DOHH2 (cell line): ENCODE results near the gene MARK4.

Experiments
- H3F3A ChIP-seq: fragments of 200-600 bp; sonication (generic), shearing (Covaris generic); 2 replicates; pipeline ENCODE4 v1.6.0; 2016; ENCODE audit warnings: antibody characterized with exemption, mild to moderate bottlenecking; ENCODE audit not compliant: control insufficient read depth, insufficient read depth
- H3K27ac ChIP-seq: fragments of 200-600 bp; sonication (generic); 2 replicates; pipeline ENCODE4 v1.5.1; 2014; ENCODE audit warnings: low read depth, mild to moderate bottlenecking, low read length, moderate library complexity
- H3K27me3 ChIP-seq: fragments of 200-600 bp; sonication (generic); 2 replicates; pipeline ENCODE4 v1.6.1; 2014; ENCODE audit warnings: mild to moderate bottlenecking, low read length, mixed read lengths; ENCODE audit not compliant: control insufficient read depth
- H3K36me3 ChIP-seq: fragments of 200-600 bp; sonication (generic); 2 replicates; pipeline ENCODE4 v1.6.1; 2014; ENCODE audit warnings: mild to moderate bottlenecking, low read length, moderate library complexity, mixed read lengths; ENCODE audit not compliant: control insufficient read depth
- H3K4me1 ChIP-seq: fragments of 200-600 bp; sonication (generic); 2 replicates; pipeline ENCODE4 v1.6.1; 2014; ENCODE audit warnings: mild to moderate bottlenecking, low read length, mixed read lengths; ENCODE audit not compliant: control insufficient read depth
- H3K4me2 ChIP-seq: fragments of 200-600 bp; sonication (generic); 2 replicates; pipeline ENCODE4 v1.6.0; 2014; ENCODE audit warnings: mild to moderate bottlenecking, low read length, moderate library complexity
- H3K4me3 ChIP-seq: fragments of 200-600 bp; sonication (generic); 2 replicates; pipeline ENCODE4 v1.5.1; 2014; ENCODE audit warnings: mild to moderate bottlenecking, low read length, mixed read lengths
- H3K79me2 ChIP-seq: fragments of 200-600 bp; sonication (generic); 2 replicates; pipeline ENCODE4 v1.6.1; 2014; ENCODE audit warnings: mild to moderate bottlenecking, low read length, mixed read lengths; ENCODE audit not compliant: control insufficient read depth
- H3K9me2 ChIP-seq: fragments of 200-600 bp; sonication (generic); replicated peaks from 2 replicates; pipeline ENCODE4 v1.6.1; 2014; ENCODE audit warnings: mild to moderate bottlenecking, low read length, mixed read lengths; ENCODE audit not compliant: control insufficient read depth
- H3K9me3 ChIP-seq: fragments of 200-600 bp; sonication (generic); 2 replicates; pipeline ENCODE4 v1.6.1; 2014; ENCODE audit warnings: antibody characterized with exemption, low read length, mixed read lengths; ENCODE audit not compliant: control insufficient read depth, insufficient read depth
- H4K20me1 ChIP-seq: fragments of 200-600 bp; sonication (generic); 2 replicates; pipeline ENCODE4 v1.6.0; 2014; ENCODE audit warnings: low read depth, mild to moderate bottlenecking, antibody characterized with exemption, low read length, moderate library complexity; ENCODE audit not compliant: control insufficient read depth, insufficient read depth
- EZH2phosphoT487 ChIP-seq: fragments of 200-600 bp; sonication (generic); IDR thresholded peaks from 2 replicates; pipeline ENCODE4 v1.6.1; 2017; ENCODE audit warnings: borderline replicate concordance, mild to moderate bottlenecking, antibody characterized with exemption, low read length, moderate library complexity, mixed read lengths
- TF ChIP-seq, protein P1 (sequence below): fragments of 200-600 bp; sonication (generic); IDR thresholded peaks from one replicate; pipeline ENCODE4 v1.5.1; 2014; ENCODE audit warnings: antibody characterized with exemption, mild to moderate bottlenecking, low read depth, low read length; ENCODE audit not compliant: poor library complexity, severe bottlenecking

MARK4 gene

DNA sequence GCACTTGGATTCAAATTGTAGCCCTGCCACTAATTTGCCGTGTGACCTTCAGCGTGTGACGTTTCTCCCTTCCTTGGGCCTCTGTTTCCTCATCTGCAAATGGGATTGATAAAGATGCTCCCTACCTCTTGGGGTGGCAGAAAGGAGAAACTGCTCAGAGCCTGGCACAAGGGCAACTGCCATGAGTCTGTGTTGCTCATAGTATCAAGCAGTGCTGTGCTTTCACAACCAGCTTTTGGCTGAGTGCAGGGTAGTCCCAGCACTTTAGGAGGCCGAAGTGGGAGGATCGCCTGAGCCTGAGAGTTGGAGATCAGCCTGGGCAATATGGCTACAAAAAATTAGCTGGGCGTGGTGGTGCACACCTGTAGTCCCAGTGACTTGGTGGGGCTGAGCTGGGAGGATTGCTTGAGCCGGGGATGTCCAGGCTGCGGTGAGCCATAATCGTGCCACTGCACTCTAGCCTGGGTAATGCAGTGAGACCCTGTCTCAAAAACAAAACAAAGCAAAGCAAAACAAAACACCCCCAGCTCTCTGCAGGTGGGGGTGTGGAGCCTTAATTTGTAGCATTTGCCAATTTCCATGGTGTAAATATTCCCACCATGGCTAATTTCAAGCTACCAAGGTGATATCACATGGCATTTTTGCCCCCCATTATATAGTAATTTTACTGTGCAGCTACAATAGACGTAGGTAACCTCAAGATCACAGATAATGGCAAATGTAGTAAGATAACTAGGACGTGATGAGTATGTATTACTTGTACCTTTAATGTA lies 1.6 kb upstream of the MARK4 start:
- H3K79me2 ChIP-seq = peaks cover 10% of the 10 kb centered on the region; the same call in 1 of the 2 replicates
- H3K4me1 ChIP-seq = peaks cover 25% of the 10 kb centered on the region
- H3K27ac ChIP-seq = no peak overlapping the region
- no peak overlapping the region; the same call in 1 of the 2 replicates for H3K4me2 ChIP-seq
- H3K27me3 ChIP-seq = peaks cover 15% of the 10 kb centered on the region
- no peaks in the 10 kb centered on the region for H3K36me3 ChIP-seq
- H3K9me3 ChIP-seq = no peaks in the 10 kb centered on the region
- no peaks in the 10 kb centered on the region for H3K9me2 ChIP-seq
- H3F3A ChIP-seq = 0 out of 2 replicates have a peak, but pooled peaks cover 3% of the 10 kb centered on the region
- H3K4me3 ChIP-seq = no peak overlapping the region
- H4K20me1 ChIP-seq = no peaks in the 10 kb centered on the region
- TF ChIP-seq, protein P1, sequence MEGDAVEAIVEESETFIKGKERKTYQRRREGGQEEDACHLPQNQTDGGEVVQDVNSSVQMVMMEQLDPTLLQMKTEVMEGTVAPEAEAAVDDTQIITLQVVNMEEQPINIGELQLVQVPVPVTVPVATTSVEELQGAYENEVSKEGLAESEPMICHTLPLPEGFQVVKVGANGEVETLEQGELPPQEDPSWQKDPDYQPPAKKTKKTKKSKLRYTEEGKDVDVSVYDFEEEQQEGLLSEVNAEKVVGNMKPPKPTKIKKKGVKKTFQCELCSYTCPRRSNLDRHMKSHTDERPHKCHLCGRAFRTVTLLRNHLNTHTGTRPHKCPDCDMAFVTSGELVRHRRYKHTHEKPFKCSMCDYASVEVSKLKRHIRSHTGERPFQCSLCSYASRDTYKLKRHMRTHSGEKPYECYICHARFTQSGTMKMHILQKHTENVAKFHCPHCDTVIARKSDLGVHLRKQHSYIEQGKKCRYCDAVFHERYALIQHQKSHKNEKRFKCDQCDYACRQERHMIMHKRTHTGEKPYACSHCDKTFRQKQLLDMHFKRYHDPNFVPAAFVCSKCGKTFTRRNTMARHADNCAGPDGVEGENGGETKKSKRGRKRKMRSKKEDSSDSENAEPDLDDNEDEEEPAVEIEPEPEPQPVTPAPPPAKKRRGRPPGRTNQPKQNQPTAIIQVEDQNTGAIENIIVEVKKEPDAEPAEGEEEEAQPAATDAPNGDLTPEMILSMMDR = no peak
- no peak for TF ChIP-seq EZH2phosphoT487

DNA sequence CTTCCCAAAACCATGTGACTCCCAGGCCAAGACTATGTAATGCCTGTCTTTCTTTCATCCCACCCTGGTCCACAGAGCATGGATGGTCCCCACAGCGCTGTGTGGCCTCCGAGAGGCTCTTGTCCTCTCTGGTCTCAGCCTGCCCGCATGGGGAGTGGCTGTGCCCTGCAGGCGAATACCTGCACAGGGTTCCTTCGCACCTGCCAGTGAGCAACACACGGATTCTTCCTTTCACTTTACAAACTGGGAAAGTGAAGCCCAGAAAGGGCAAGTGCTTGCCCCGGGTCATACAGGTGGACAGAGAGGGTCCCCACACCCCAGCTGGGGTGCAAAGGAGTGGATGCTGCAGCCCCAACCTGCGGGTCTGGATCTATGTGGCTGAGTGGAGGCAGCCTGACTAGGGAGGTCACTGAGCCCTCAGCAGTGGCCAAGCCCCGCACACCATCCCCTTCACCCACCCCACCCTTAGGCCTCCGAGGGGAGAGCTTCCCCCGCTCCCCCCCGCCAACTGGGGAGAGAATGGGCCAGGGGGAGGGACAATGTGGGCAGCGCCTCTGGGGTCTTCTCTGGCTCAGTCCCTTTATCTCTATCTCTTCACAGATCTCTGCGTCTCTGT lies 747 bp upstream of the MARK4 start:
- Histone ChIP-seq H3K9me2 (no peaks in the 10 kb centered on the region), H3K79me2 (peaks cover 10% of the 10 kb centered on the region; the same call in 1 of the 2 replicates), H3K36me3 (no peaks in the 10 kb centered on the region), H3K4me3 (peak overlapping the region; percentile 76), H3K27ac (no peak overlapping the region), H3K4me2 (peak overlapping the region; percentile 88), H3F3A (0 out of 2 replicates have a peak, but pooled peaks cover 3% of the 10 kb centered on the region), H3K4me1 (peaks cover 25% of the 10 kb centered on the region), H3K27me3 (peaks cover 11% of the 10 kb centered on the region), H4K20me1 (no peaks in the 10 kb centered on the region), H3K9me3 (no peaks in the 10 kb centered on the region)
- TF ChIP-seq, protein P1 = no peak
- TF ChIP-seq EZH2phosphoT487 = no peak

DNA sequence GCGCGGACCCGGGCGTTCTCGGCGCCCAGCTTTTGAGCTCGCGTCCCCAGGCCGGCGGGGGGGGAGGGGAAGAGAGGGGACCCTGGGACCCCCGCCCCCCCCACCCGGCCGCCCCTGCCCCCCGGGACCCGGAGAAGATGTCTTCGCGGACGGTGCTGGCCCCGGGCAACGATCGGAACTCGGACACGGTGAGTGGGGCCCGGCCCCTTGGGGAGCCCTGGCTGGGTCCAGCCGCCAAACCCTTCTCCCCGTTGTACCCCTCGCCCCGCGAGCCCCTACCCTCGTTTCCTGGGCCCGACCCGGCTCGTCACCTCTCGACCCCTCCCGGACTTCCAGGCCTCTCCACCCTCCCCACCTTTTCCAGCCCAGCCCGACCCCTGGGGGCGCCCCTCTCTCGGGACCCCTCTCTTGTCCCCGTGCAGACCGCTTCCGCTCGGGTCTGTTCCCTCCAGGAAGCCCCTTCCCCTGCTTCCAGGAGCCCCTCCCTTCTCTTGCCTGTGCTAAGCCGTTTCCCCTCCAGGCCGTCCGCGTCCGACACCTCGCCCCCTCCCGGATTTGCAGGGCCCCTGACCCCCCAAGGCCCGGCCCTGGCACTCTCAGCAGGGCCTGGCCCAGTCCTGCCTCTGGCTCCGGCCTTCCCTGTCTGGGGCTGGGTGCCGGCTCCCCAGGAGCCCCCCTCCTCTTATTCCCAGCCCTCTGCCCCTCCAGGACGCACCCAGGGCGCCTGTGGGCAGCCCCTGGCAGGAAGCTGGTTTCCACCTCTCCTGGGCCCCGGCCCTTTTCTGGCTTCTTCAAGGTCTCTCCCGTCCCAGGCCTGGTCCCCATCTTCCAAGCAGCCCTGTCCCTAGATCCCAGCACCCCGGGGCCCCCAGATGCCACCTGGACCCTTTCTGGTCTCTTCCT lies 632 bp downstream of the MARK4 start:
- H4K20me1 ChIP-seq = no peaks in the 10 kb centered on the region
- peak overlapping the region; percentile 86 for H3K4me2 ChIP-seq
- no peak for TF ChIP-seq EZH2phosphoT487
- TF ChIP-seq, protein P1 = peak; percentile 12
- H3K4me1 ChIP-seq = peaks cover 25% of the 10 kb centered on the region
- H3K79me2 ChIP-seq = peaks cover 10% of the 10 kb centered on the region; the same call in 1 of the 2 replicates
- H3K27me3 ChIP-seq = peaks cover 11% of the 10 kb centered on the region
- 0 out of 2 replicates have a peak, but pooled peaks cover 3% of the 10 kb centered on the region for H3F3A ChIP-seq
- H3K9me2 ChIP-seq = no peaks in the 10 kb centered on the region
- no peak overlapping the region for H3K27ac ChIP-seq
- peak overlapping the region; percentile 93 for H3K4me3 ChIP-seq
- no peaks in the 10 kb centered on the region for H3K36me3 ChIP-seq
- H3K9me3 ChIP-seq = no peaks in the 10 kb centered on the region
